Stimulated activated CD4-positive, alpha-beta T cell treated with anti-CD3 and anti-CD28 coated beads, Interleukin-4, amount 100 ng/mL, for 24 hours (primary cell): Measurements from ENCODE around the gene MPG.
A peak's percentile ranks its signal among the peaks of the same experiment; 100 is the strongest.

Experiments
- DNase-seq: peaks from one replicate; pipeline ENCODE4 v3.0.0-alpha.2; 2020

Gene MPG

DNA sequence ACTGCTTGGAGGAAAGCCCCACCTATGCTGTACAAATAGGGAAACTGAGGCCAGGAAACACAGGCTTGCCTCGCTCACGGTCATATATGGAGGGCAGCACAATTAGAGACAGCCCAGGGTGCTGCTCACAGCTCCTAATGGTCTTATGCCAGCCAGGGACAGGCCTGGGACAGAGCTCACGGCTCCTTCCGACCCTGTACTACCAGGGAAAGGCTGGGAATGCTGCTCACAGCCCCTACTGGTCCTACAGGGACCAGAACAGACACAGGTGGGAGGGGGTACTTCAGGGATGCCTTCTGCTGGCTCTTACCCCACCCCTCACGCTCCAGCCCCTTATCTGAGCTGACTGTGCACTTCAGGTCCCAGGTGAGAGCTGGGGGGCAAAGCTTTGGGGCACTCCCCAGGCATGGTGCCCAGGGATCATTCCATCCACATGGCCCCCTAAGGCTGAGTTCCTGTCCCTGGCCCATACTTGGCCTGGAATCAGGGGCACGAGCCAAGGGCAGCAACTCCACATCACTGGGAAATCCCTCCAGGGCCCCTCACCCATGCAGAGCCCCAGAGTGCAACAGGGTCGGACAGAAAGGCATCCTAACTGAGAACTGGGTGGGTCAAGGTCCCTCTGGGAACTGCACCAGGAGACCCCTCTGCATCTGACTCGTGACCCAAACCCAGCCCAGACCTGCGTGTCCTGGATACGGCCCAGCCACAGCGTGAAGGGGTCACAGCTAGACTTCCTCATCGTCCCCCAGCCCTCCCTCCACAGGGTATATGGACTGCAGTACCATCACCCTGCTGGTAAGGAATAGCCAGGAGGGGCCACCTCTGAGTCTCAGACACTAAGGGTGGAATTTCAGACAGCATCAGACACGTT lies 11.5 kb upstream of the MPG start:
- DNase-seq: no peak

GRCh38 chr16:67183-67791 lies 10.7 kb upstream of the MPG start:
- no peak for DNase-seq

DNA sequence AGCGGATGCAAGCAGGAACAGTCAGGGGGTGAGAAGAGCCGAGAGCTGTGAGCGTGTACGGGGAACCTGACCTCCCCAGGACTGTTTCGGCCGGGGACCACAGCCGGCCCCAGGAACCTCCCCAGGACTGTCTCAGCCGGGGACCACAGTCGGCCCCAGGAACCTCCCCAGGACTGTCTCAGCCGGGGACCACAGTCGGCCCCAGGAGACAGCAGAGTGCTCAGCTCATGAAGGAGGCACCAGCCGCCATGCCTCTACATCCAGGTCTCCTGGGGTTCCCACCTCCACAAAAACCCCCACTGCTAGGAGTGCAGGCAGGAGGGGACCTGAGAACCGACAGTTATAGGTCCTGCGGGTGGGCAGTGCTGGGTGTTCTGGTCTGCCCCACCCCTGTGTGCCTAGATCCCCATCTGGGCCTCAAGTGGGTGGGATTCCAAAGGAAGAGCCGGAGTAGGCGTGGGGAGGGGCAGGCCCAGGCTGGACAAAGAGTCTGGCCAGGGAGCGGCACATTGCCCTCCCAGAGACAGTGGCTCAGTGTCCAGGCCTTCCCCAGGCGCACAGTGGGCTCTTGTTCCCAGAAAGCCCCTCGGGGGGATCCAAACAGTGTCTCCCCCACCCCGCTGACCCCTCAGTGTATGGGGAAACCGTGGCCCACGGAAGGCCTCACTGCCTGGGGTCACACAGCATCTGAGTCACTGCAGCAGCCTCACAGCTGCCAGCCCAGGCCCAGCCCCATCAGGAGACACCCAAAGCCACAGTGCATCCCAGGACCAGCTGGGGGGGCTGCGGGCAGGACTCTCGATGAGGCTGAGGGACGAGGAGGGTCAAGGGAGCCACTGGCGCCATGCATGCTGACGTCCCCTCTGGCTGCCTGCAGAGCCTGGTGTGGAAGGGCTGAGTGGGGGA lies 9.9 kb upstream of the MPG start:
- no peak for DNase-seq

DNA sequence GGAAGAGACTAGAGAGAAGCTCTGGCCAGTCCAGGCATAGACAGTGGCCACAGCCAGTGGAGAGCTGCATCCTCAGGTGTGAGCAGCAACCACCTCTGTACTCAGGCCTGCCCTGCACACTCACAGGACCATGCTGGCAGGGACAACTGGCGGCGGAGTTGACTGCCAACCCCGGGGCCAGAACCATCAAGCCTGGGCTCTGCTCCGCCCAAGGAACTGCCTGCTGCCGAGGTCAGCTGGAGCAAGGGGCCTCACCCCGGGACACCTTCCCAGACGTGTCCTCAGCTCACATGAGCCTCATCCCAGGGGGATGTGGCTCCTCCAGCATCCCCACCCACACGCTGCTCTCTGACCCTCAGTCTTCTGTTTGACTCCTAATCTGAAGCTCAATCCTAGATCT lies 8.8 kb upstream of the MPG start:
- no peak for DNase-seq

DNA sequence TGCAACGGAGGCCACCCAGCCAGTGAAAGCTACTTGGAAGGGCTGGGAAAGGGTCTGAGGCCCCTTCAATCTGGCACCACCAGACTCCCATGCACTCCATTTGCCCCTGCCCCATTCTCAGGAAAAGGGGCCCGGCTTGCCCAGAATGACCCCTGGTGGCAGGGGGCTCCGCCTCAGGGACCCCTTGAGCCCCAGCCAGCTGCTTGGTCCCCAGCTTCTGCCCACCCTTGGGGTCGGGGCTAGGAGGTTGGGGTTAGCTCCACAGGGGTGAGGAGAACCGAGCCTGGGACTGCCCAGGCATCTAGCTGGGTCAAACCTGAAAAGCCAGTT lies 6.8 kb upstream of the MPG start:
- no peak for DNase-seq

- no peak for DNase-seq
These were observed 6.3 kb upstream of the MPG start for GRCh38 chr16:71540-72401.

DNA sequence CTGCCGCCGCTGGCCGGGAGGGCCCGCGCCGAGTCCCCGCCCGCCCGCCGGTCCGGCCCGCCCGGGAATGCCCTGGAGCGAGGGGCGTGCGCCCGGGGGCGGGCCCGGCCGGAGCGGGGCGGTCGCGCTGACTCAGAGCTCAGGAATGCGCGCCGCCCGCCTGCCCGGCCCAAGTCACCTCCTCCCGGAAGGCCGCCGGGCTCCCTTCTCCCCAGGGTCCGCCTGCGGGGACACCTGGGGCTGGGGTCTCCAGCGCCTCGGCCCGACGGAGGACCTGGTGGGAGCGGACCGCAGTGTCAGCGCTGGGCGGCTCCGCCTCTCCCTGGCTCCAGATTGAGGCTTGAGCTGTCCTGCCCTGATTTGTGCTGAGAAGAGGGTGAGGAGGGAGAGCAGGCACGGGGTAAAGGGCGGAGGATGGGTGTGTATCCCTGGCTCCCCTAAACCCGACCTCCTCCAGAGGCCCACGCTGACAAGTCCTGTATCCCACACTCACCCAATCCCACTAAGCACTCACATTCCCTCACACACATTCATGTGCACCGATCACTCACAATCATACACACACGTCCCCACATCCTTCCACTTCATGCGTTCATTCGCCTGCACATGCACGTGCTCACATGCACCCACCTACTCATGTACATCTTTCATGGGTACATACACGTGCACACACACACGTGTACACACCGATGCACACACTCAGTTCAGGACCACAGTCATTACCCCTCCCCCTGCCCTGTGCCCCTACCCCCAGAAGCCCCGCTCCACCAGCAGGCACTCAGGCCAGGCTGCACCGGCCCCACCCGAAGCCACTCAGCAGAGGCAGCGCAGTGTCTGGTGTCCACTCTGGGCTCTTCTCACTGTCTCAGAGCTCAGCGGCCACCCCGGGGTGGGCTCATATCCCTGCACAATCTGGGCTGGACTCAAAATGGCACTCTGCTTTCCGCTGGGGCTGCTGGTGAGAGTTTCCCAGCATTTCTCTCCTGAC lies 5.2 kb upstream of the MPG start, which contains the start of gene RHBDF1:
Gene RHBDF1 (minus strand): TSS at position 71 of the 988 bp plus-strand sequence. CDS start 7,616 bp downstream, outside the sequence.
- DNase-seq: no peak

GRCh38 chr16:74051-74746 lies 3.8 kb upstream of the MPG start:
- no peak for DNase-seq

DNA sequence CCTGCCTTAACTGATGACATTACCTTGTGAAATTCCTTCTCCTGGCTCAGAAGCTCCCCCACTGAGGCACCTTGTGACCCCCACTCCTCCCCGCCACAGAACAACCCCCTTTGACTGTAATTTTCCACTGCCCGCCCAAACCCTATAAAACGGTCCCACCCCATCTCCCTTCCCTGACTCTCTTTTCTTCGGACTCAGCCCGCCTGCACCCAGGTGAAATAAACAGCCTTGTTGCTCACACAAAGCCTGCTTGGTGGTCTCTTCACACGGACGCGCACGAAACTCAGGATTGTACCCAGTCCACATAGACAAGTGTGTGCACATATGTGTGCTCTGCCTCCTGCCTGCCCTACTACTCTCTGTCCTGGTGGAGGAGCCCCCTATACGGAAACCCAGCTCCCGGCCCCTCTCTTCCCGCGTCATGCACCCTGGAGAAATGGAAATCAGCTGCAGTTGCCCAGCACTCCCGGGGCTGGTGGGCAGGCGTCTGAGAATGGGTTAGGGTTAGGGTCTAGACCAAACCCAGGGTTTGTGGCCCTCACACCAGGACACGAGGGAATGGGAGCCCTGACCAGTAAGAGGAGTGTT lies 3.2 kb upstream of the MPG start:
- DNase-seq: no peak

GRCh38 chr16:75580-76501 lies 2.2 kb upstream of the MPG start:
- DNase-seq: no peak

- no peak for DNase-seq
These were observed 1.3 kb upstream of the MPG start for GRCh38 chr16:76535-77272.

- peak; percentile 33 for DNase-seq
These were observed 685 bp upstream of the MPG start for GRCh38 chr16:77273-77806.

- DNase-seq: no peak
These were observed 572 bp downstream of the MPG start for GRCh38 chr16:78444-79150.

GRCh38 chr16:79151-80054 lies 1.4 kb downstream of the MPG start:
- no peak for DNase-seq

- DNase-seq: no peak
These were observed 5.1 kb downstream of the MPG start for GRCh38 chr16:83060-83603.
